ENCODE results near the gene PITRM1.

The PITRM1 gene

DNA sequence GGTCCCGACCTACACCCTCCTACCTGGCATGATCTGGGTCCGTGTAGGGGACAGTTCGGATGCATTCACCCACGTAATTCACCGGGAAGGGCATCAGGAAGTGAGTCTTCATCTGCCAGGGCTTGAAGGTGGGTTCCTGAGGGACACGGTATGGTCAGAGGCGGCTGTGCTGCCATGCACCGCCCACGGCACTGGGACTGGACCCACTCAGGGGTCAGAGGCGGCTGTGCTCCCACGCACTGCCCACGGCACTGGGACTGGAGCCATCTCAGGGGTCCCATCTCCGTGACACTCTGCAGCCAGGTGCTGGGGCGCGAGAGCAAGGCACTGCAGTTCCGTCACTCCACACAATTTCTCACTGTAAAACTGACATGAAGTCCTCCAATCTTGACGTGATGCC lies 29.2 kb downstream of the PITRM1 start:
- no peaks in the 10 kb centered on the region for H3K27me3 ChIP-seq
- H3K27ac ChIP-seq = no peak overlapping the region
- H3K4me2 ChIP-seq = no peak overlapping the region
- H3K36me3 ChIP-seq = peaks cover 99% of the 10 kb centered on the region
- peaks cover 29% of the 10 kb centered on the region for H4K20me1 ChIP-seq
- H3K9me3 ChIP-seq = no peaks in the 10 kb centered on the region
- no peak for TF ChIP-seq Cebpa-rat (IDR thresholded peaks at IDR 0.05)
- no peaks in the 10 kb centered on the region for H3K4me1 ChIP-seq
- no peak overlapping the region for H3K4me3 ChIP-seq
- no peak overlapping the region for H3K9ac ChIP-seq

GRCh38 chr10:3142146-3142875 lies 30.3 kb downstream of the PITRM1 start:
- no peaks in the 10 kb centered on the region for H3K9me3 ChIP-seq
- peaks cover 31% of the 10 kb centered on the region for H4K20me1 ChIP-seq
- H3K4me3 ChIP-seq = no peak overlapping the region
- H3K27ac ChIP-seq = no peak overlapping the region
- H3K4me2 ChIP-seq = no peak overlapping the region
- no peaks in the 10 kb centered on the region for H3K4me1 ChIP-seq
- TF ChIP-seq Cebpa-rat (IDR thresholded peaks at IDR 0.05) = no peak
- no peak overlapping the region for H3K9ac ChIP-seq
- peaks cover 99% of the 10 kb centered on the region for H3K36me3 ChIP-seq
- no peaks in the 10 kb centered on the region for H3K27me3 ChIP-seq

GRCh38 chr10:3141351-3142005 lies 31.1 kb downstream of the PITRM1 start:
- TF ChIP-seq Cebpa-rat (IDR thresholded peaks at IDR 0.05) = no peak
- Histone ChIP-seq H4K20me1 (peaks cover 35% of the 10 kb centered on the region), H3K27ac (no peak overlapping the region), H3K4me3 (no peak overlapping the region), H3K9me3 (no peaks in the 10 kb centered on the region), H3K27me3 (no peaks in the 10 kb centered on the region), H3K36me3 (peaks cover 99% of the 10 kb centered on the region), H3K4me2 (no peak overlapping the region), H3K4me1 (no peaks in the 10 kb centered on the region), H3K9ac (no peak overlapping the region)

- Histone ChIP-seq H3K36me3 (peaks cover 100% of the 10 kb centered on the region), H3K9ac (no peak overlapping the region), H3K4me2 (no peak overlapping the region), H3K27me3 (no peaks in the 10 kb centered on the region), H3K9me3 (no peaks in the 10 kb centered on the region), H3K27ac (no peak overlapping the region), H3K4me3 (no peak overlapping the region), H3K4me1 (peaks cover 5% of the 10 kb centered on the region), H4K20me1 (peaks cover 42% of the 10 kb centered on the region)
- TF ChIP-seq Cebpa-rat (IDR thresholded peaks at IDR 0.05) = no peak
Observed at GRCh38 chr10:3140280-3140679, 32.3 kb downstream of the PITRM1 start.

GRCh38 chr10:3139216-3139910 lies 33.2 kb downstream of the PITRM1 start:
- no peak for TF ChIP-seq Cebpa-rat (IDR thresholded peaks at IDR 0.05)
- Histone ChIP-seq H3K4me1 (peaks cover 14% of the 10 kb centered on the region), H3K36me3 (peaks cover 100% of the 10 kb centered on the region)

DNA sequence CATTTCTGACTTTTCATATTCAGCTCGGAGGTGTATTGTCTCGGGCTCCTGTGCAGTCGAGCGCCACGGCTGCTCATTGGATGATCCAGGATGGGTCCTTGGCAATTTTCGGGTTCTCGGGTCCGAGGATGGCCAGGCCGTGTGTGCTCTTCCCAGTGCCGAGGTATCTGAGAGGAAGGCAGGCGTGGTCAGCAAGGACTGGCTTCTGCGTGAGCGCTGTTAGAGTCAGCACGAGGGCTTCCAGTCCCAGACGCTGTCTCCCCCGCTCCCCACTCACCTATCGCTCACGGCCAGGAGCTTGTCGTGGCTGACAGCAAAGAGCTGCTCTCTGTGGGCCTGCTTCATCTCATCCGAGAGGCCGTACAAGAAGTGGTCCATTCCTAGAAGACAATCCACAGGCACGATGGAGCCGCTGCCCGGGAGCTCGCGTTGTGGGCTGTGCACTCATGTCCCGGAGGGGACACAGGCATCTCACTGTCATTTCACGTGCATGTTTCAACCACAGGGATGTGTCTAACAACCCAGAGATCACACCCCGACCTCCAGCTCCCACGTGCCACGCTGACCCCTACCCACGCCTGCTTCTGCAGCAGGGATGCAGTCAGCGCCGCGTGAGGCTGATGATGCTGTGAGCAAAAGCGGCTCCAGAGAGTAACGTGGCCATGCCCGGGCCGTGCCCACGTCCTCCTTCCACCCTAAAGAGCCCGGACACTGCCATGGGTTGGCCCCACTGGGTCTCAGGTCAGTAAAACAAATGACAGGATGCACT lies 34.4 kb downstream of the PITRM1 start:
- H3K9me3 ChIP-seq = no peaks in the 10 kb centered on the region
- peaks cover 100% of the 10 kb centered on the region for H3K36me3 ChIP-seq
- no peak overlapping the region for H3K9ac ChIP-seq
- H3K4me2 ChIP-seq = no peak overlapping the region
- H3K4me1 ChIP-seq = peaks cover 21% of the 10 kb centered on the region
- H4K20me1 ChIP-seq = peaks cover 58% of the 10 kb centered on the region
- no peaks in the 10 kb centered on the region for H3K27me3 ChIP-seq
- no peak for TF ChIP-seq Cebpa-rat (IDR thresholded peaks at IDR 0.05)
- no peak overlapping the region for H3K4me3 ChIP-seq
- no peak overlapping the region for H3K27ac ChIP-seq

More at GRCh38 chr10:3139216-3139910, 33.2 kb downstream of the PITRM1 start:
- Histone ChIP-seq H3K4me3 (no peak overlapping the region), H3K4me2 (no peak overlapping the region), H3K9ac (no peak overlapping the region), H3K27me3 (no peaks in the 10 kb centered on the region), H3K27ac (no peak overlapping the region), H3K9me3 (no peaks in the 10 kb centered on the region), H4K20me1 (peaks cover 51% of the 10 kb centered on the region)

DNA sequence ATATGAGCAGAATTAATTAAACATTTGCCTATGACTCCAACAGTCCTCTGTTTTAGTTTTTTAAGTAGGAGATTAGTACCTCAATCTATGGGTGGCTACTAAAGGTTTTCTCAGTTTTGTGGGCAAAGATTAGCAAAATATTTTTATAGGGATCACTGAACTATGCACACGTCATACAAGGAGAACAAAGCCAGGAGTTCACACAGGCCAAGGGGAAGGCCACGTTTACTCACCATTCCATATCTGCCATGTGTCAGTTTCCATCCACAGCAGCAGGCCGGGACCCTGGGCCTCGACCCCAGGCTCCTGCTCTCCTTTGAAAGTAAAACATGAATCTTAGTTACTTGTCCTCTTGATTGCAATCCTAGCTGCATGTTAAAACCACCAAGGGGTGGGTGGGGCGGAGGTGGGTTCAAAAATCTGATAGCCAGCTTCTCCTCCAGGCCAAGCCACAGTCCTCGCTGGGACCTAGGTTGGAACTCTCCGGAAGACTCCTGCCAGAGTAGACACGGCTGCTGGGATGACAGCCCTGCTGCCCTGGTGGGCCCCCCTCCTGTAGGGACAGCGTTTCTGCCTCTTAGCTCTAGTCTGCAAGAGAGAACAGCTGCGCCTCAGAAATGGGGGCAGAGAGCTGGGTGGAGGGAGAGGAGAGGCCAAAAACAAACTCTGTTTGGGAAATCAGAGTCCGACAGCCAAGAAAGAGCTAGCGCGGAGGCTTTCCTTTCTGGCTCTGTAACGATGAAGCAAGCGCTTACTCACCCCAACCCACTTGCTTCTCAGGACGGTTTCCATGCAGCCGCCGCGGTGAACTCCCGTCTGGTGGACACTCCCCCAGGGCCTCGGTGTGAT lies 35.6 kb downstream of the PITRM1 start:
- H3K9ac ChIP-seq = no peak overlapping the region; the same call in 1 of the 2 replicates
- H4K20me1 ChIP-seq = peaks cover 64% of the 10 kb centered on the region
- H3K4me2 ChIP-seq = no peak overlapping the region
- TF ChIP-seq Cebpa-rat (IDR thresholded peaks at IDR 0.05) = no peak
- no peaks in the 10 kb centered on the region for H3K9me3 ChIP-seq
- H3K4me3 ChIP-seq = no peak overlapping the region
- no peak overlapping the region for H3K27ac ChIP-seq
- H3K4me1 ChIP-seq = peaks cover 21% of the 10 kb centered on the region
- H3K36me3 ChIP-seq = peaks cover 100% of the 10 kb centered on the region
- no peaks in the 10 kb centered on the region for H3K27me3 ChIP-seq

DNA sequence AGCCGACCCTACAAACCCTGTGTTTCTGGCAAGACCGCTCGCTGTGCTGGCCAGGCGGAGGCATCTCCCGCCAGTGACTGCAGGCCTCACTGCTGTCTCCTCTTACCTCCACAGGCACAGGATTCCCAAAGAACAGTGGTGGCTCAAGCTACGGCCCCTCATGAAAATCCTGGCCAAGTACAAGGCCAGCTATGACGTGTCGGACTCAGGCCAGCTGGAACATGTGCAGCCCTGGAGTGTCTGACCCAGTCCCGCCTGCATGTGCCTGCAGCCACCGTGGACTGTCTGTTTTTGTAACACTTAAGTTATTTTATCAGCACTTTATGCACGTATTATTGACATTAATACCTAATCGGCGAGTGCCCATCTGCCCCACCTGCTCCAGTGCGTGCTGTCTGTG lies 36.2 kb downstream of the PITRM1 start:
- Histone ChIP-seq H3K4me2 (no peak overlapping the region), H3K27ac (no peak overlapping the region), H3K4me1 (peaks cover 21% of the 10 kb centered on the region), H4K20me1 (peaks cover 62% of the 10 kb centered on the region), H3K36me3 (peaks cover 100% of the 10 kb centered on the region), H3K9ac (no peak overlapping the region), H3K4me3 (no peak overlapping the region), H3K27me3 (no peaks in the 10 kb centered on the region), H3K9me3 (no peaks in the 10 kb centered on the region)
- TF ChIP-seq Cebpa-rat (IDR thresholded peaks at IDR 0.05) = no peak

- Histone ChIP-seq H3K36me3 (peaks cover 100% of the 10 kb centered on the region), H3K4me1 (peaks cover 21% of the 10 kb centered on the region), H3K27ac (no peak overlapping the region), H3K9ac (no peak overlapping the region), H3K27me3 (no peaks in the 10 kb centered on the region), H3K9me3 (no peaks in the 10 kb centered on the region), H4K20me1 (peaks cover 55% of the 10 kb centered on the region), H3K4me3 (no peak overlapping the region), H3K4me2 (peak overlapping the region; percentile 32; the same call in 1 of the 2 replicates)
- no peak for TF ChIP-seq Cebpa-rat (IDR thresholded peaks at IDR 0.05)
Observed at GRCh38 chr10:3135006-3135405, 37.6 kb downstream of the PITRM1 start.
